ENCODE measurements around the gene ISM2. TPM values are rescaled to one million over a fixed set of nuclear protein-coding genes. Genes with fewer than 3 reads are reported as not detected.

Gene ISM2
- total and polyA plus RNA-seq, 2 experiments from 2014 or later = 0.69 to 1.3 TPM

DNA sequence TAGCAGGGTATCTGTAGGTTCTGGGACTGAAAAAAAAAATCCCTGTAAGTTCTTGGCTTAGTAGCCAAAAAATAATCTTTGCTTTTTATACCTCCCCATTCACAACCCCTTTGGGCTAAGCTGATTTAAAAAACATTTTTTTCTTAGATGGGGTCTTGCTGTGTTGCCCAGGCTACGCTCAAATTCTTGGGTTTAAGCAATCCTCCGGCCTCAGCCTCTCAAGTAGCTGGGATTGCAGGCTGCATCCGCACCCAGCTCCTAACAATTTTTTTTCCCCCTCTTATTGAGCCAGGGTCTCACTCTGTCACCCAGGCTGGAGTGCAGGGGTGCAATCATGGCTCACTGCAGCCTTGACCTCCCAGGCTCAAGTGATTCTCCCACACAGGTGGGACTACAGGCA is 9.1 kb upstream of the ISM2 start:
- Histone ChIP-seq H3K4me3 (no peak overlapping the region), H4K20me1 (replicated peaks; ENCODE audit: insufficient read depth) (no peaks in the 10 kb centered on the region), H3K27ac (ENCODE audit: low read depth) (no peak overlapping the region), H3F3A (replicated peaks; ENCODE audit: low read depth) (no peaks in the 10 kb centered on the region), H3K4me1 (ENCODE audit: insufficient read depth) (no peaks in the 10 kb centered on the region), H2AFZ (no peak overlapping the region), H3K79me2 (replicated peaks; ENCODE audit: insufficient read depth) (no peaks in the 10 kb centered on the region), H3K4me2 (no peak overlapping the region), H3K9me2 (ENCODE audit: insufficient read depth) (no peaks in the 10 kb centered on the region), H3K27me3 (ENCODE audit: insufficient read depth) (no peaks in the 10 kb centered on the region), H3K36me3 (ENCODE audit: insufficient read depth) (peaks cover 11% of the 10 kb centered on the region; the same call in 1 of the 2 replicates)
- ATAC-seq (no peak), DNase-seq (ENCODE audit: low spot score) (no peak)
- Mint-ChIP-seq H3K4me3 (no peak overlapping the region), H3K27ac (no peak overlapping the region), H3K4me1 (no peaks in the 10 kb centered on the region), H3K27me3 (ENCODE audit: insufficient read depth, low read depth, poor library complexity) (no peaks in the 10 kb centered on the region), H3K36me3 (ENCODE audit: low read depth) (peaks cover 20% of the 10 kb centered on the region; the same call in 2 of the 3 replicates), H3K9me3 (peaks cover 11% of the 10 kb centered on the region; the same call in 2 of the 3 replicates)
- TF ChIP-seq NANOG (IDR thresholded peaks at IDR 0.05; ENCODE audit: borderline replicate concordance) (no peak), STAT1 (IDR thresholded peaks at IDR 0.05; ENCODE audit: unreplicated experiment) (no peak), EZH2 (IDR thresholded peaks at IDR 0.05; ENCODE audit: low read depth, unreplicated experiment) (no peak), EZH2phosphoT487 (IDR thresholded peaks at IDR 0.05; ENCODE audit: unreplicated experiment) (no peak), JUNB (IDR thresholded peaks at IDR 0.05; ENCODE audit: unreplicated experiment) (no peak), ZNF462 (CRISPR knock-in tag; IDR thresholded peaks at IDR 0.05) (no peak), ZNF331 (CRISPR knock-in tag; IDR thresholded peaks at IDR 0.05; ENCODE audit: low read depth) (no peak), POLR2AphosphoS5 (IDR thresholded peaks at IDR 0.05; ENCODE audit: low read depth) (no peak), ZNF114 (CRISPR knock-in tag; IDR thresholded peaks at IDR 0.05) (no peak), ETS1 (IDR thresholded peaks at IDR 0.05) (no peak), CREB1 (CRISPR knock-in tag; IDR thresholded peaks at IDR 0.05; ENCODE audit: low read depth) (no peak), CTCF (conservative IDR thresholded peaks at IDR 0.05; ENCODE audit: low read depth in 2 of 2) (no peak)
- TF ChIP-seq, protein P1, sequence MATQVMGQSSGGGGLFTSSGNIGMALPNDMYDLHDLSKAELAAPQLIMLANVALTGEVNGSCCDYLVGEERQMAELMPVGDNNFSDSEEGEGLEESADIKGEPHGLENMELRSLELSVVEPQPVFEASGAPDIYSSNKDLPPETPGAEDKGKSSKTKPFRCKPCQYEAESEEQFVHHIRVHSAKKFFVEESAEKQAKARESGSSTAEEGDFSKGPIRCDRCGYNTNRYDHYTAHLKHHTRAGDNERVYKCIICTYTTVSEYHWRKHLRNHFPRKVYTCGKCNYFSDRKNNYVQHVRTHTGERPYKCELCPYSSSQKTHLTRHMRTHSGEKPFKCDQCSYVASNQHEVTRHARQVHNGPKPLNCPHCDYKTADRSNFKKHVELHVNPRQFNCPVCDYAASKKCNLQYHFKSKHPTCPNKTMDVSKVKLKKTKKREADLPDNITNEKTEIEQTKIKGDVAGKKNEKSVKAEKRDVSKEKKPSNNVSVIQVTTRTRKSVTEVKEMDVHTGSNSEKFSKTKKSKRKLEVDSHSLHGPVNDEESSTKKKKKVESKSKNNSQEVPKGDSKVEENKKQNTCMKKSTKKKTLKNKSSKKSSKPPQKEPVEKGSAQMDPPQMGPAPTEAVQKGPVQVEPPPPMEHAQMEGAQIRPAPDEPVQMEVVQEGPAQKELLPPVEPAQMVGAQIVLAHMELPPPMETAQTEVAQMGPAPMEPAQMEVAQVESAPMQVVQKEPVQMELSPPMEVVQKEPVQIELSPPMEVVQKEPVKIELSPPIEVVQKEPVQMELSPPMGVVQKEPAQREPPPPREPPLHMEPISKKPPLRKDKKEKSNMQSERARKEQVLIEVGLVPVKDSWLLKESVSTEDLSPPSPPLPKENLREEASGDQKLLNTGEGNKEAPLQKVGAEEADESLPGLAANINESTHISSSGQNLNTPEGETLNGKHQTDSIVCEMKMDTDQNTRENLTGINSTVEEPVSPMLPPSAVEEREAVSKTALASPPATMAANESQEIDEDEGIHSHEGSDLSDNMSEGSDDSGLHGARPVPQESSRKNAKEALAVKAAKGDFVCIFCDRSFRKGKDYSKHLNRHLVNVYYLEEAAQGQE (IDR thresholded peaks at IDR 0.05; ENCODE audit: unreplicated experiment) = no peak

Data from GM23338 (cell line).